ENCODE data around the gene ADGRA1.

Gene ADGRA1

DNA sequence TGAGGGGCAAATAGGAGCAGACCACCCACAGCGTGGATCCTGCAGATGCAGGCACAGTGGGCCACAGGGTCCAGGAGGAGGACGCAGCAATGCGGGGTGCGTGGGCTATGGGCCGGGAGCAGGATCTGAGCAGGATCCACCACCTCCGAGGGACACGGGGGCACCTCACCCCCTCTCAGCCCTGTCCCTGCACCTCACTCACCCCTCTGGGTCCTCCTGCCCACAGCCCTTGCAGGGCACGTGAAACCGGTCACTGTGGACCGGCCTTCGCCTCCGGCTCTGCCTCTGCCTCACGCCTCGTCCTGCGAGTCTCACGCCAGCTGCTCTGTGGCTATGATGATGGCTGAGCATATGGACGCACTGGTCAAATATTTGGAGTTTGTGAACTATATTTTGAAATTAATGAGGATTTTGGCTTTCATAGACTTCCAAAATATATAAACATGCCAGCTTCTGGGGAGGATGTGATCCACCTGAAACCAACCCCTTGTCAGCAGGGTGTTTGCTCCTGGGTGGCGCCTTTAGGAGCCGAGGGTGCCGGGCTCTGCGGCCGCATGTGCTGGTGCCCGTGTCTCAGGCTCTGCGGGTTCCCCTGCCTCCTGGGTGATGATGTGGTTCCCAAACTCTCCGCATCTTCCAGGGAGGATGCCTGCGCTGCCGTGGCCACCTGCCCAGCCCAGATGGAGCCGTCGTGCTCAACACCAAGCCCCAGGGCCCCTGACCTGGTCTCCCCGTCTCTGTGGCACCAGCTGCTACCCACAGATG is 11.3 kb upstream of the ADGRA1 start:
- Histone ChIP-seq H4K8ac (ENCODE audit: low read depth, low read length) (no peak overlapping the region), H2AFZ (ENCODE audit: insufficient read depth, low read length, poor library complexity) (no peak overlapping the region), H3K23ac (ENCODE audit: low read length) (no peak overlapping the region), H3K18ac (ENCODE audit: low read length) (no peak overlapping the region), H3K14ac (ENCODE audit: low read length) (no peak overlapping the region), H3K27ac (ENCODE audit: low read depth, low read length) (no peak overlapping the region), H2BK120ac (ENCODE audit: insufficient read depth, low read length, poor library complexity) (no peak overlapping the region), H3K79me1 (ENCODE audit: low read length) (no peaks in the 10 kb centered on the region), H4K91ac (ENCODE audit: low read depth, low read length) (no peak overlapping the region), H3K4me2 (ENCODE audit: low read length) (no peak overlapping the region), H2AK5ac (ENCODE audit: low read length) (no peak overlapping the region), H3K4me1 (ENCODE audit: control insufficient read depth in 1 of 2, insufficient read depth in 2 of 2, low read length in 2 of 2) (no peaks in the 10 kb centered on the region), H3K9ac (ENCODE audit: low read length) (no peak overlapping the region), H2BK12ac (ENCODE audit: low read length) (no peak overlapping the region), H3K4ac (ENCODE audit: low read depth, low read length) (no peak overlapping the region), H3K79me2 (ENCODE audit: control insufficient read depth, insufficient read depth, low read length, poor library complexity) (no peaks in the 10 kb centered on the region), H4K12ac (ENCODE audit: low read depth, low read length) (no peak overlapping the region), H3K36me3 (ENCODE audit: control insufficient read depth in 1 of 2, insufficient read depth in 2 of 2, low read length in 2 of 2) (no peaks in the 10 kb centered on the region), H2BK5ac (ENCODE audit: low read depth, low read length, poor library complexity) (no peak overlapping the region), H3K4me3 (ENCODE audit: low read depth, low read length) (no peak overlapping the region), H3K27me3 (ENCODE audit: insufficient read depth, low read length) (no peaks in the 10 kb centered on the region), H3K9me3 (ENCODE audit: insufficient read depth, low read depth, low read length) (peaks cover 2% of the 10 kb centered on the region)
- no peak for DNase-seq
- no CpG with 5 or more reads among the region's 30 CpGs for WGBS (ENCODE audit: extremely low coverage, insufficient coverage, insufficient read length)

DNA sequence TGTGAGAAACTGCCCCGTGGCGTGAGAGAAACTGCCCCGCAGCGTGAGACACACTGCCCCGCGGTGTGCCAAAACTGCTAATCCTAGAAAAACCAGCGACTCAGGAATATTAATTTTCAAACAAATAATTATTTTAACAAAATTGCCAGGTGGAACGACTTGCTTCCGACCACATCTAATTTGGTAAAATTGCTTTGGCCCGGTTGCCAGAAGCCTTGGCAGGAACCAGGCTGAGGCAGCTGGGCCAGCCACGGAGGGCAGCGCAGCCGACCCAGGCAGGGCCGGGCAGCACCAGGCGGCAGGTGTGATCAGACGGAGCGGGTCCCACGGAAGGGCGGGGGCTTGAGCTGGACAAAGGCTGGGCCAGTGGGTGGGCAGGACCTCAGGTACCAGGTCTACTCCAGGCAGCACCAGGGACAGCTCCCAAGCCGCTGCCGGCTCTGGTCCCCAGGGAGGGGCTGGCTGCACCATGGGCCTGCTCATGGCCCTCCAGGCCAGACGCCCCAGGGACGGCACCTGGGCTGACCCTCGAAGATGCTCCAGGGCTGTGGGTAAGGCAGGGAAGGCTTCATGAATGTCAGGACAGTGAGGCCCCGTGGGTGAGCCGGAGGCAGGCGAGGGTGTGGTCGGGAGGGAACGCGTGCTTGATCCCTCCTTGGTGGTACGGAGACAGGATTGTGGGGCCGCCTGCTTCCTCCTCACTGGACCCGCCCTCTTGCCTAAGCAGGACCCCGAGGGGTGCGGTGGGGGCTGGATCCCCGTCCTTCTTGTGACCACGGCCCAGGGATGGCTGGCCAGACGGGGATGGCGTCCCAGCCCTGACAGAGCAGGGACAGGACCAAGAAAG is 7.7 kb upstream of the ADGRA1 start:
- no peak overlapping the region for H2AK5ac ChIP-seq (ENCODE audit: low read length)
- no peak overlapping the region for H3K18ac ChIP-seq (ENCODE audit: low read length)

DNA sequence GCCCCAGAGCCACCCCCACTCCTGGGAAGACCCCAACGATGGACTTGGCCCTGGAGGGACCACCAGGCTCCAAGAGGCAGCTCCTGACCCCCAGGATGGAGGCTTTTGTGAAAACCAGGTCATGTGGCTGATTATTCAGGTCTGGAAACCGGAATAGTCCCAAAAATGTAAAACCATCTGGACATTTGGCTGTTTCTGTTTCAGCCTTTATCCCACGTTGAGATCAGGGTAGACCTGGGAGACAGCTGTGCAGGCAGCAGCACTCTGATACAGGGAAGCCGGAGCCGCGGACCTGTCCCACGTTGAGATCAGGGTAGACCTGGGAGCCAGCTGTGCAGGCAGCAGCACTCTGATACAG is 7.1 kb upstream of the ADGRA1 start:
- no CpG with 5 or more reads among the region's 7 CpGs for WGBS (ENCODE audit: extremely low coverage, insufficient coverage, insufficient read length)
- no peak overlapping the region for H4K91ac ChIP-seq (ENCODE audit: low read depth, low read length)

More for the DNA sequence above, 7.7 kb upstream of the ADGRA1 start:
- no peak overlapping the region for H4K91ac ChIP-seq (ENCODE audit: low read depth, low read length)
- H3K79me2 ChIP-seq (ENCODE audit: control insufficient read depth, insufficient read depth, low read length, poor library complexity) = no peaks in the 10 kb centered on the region
- no peak overlapping the region for H3K4me2 ChIP-seq (ENCODE audit: low read length)
- no peaks in the 10 kb centered on the region for H3K79me1 ChIP-seq (ENCODE audit: low read length)
- no peak overlapping the region for H2AFZ ChIP-seq (ENCODE audit: insufficient read depth, low read length, poor library complexity)
- no peak overlapping the region for H3K4me3 ChIP-seq (ENCODE audit: low read depth, low read length)
- no peak overlapping the region for H3K9ac ChIP-seq (ENCODE audit: low read length)
- no peak overlapping the region for H4K8ac ChIP-seq (ENCODE audit: low read depth, low read length)
- H3K4me1 ChIP-seq (ENCODE audit: control insufficient read depth in 1 of 2, insufficient read depth in 2 of 2, low read length in 2 of 2) = no peaks in the 10 kb centered on the region
- H3K4ac ChIP-seq (ENCODE audit: low read depth, low read length) = no peak overlapping the region
- DNase-seq = no peak
- no peak overlapping the region for H3K27ac ChIP-seq (ENCODE audit: low read depth, low read length)
- H2BK120ac ChIP-seq (ENCODE audit: insufficient read depth, low read length, poor library complexity) = no peak overlapping the region
- peaks cover 2% of the 10 kb centered on the region for H3K9me3 ChIP-seq (ENCODE audit: insufficient read depth, low read depth, low read length)
- no peak overlapping the region for H3K14ac ChIP-seq (ENCODE audit: low read length)
- H3K36me3 ChIP-seq (ENCODE audit: control insufficient read depth in 1 of 2, insufficient read depth in 2 of 2, low read length in 2 of 2) = no peaks in the 10 kb centered on the region
- H2BK12ac ChIP-seq (ENCODE audit: low read length) = no peak overlapping the region
- H2BK5ac ChIP-seq (ENCODE audit: low read depth, low read length, poor library complexity) = no peak overlapping the region
- WGBS (ENCODE audit: extremely low coverage, insufficient coverage, insufficient read length) = no CpG with 5 or more reads among the region's 39 CpGs
- H3K23ac ChIP-seq (ENCODE audit: low read length) = no peak overlapping the region
- no peaks in the 10 kb centered on the region for H3K27me3 ChIP-seq (ENCODE audit: insufficient read depth, low read length)
- H4K12ac ChIP-seq (ENCODE audit: low read depth, low read length) = no peak overlapping the region

DNA sequence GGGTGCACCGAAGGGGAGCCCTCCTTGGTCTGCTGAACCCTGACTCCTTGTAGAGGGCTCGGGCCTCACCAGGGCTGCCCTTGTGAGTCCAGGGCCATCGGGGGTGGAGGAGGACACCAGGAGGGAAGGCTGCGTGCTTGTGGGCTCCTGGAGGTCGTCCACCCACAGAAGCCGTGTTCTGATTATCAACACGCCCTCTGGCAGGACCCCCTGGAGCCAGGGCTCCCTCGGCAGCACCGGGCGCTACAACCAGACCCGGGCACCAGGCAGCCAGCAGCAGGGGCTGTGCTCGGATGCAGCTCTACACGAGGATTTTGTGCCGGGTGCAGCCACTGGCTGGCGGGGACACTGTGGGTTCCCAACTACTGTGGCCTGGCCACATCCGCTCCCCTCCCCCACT is 6.1 kb upstream of the ADGRA1 start:
- H3K23ac ChIP-seq (ENCODE audit: low read length) = no peak overlapping the region
- H2BK120ac ChIP-seq (ENCODE audit: insufficient read depth, low read length, poor library complexity) = no peak overlapping the region
- H4K8ac ChIP-seq (ENCODE audit: low read depth, low read length) = no peak overlapping the region
- no peak overlapping the region for H3K27ac ChIP-seq (ENCODE audit: low read depth, low read length)
- H3K4ac ChIP-seq (ENCODE audit: low read depth, low read length) = no peak overlapping the region
- no peaks in the 10 kb centered on the region for H3K36me3 ChIP-seq (ENCODE audit: control insufficient read depth in 1 of 2, insufficient read depth in 2 of 2, low read length in 2 of 2)
- no peak overlapping the region for H2BK5ac ChIP-seq (ENCODE audit: low read depth, low read length, poor library complexity)
- DNase-seq = no peak
- no peak overlapping the region for H3K14ac ChIP-seq (ENCODE audit: low read length)
- H3K4me2 ChIP-seq (ENCODE audit: low read length) = no peak overlapping the region
- no peak overlapping the region for H3K4me3 ChIP-seq (ENCODE audit: low read depth, low read length)
- H3K27me3 ChIP-seq (ENCODE audit: insufficient read depth, low read length) = peaks cover 6% of the 10 kb centered on the region
- H3K9ac ChIP-seq (ENCODE audit: low read length) = no peak overlapping the region
- peaks cover 3% of the 10 kb centered on the region for H3K9me3 ChIP-seq (ENCODE audit: insufficient read depth, low read depth, low read length)
- H4K91ac ChIP-seq (ENCODE audit: low read depth, low read length) = no peak overlapping the region
- no CpG with 5 or more reads among the region's 16 CpGs for WGBS (ENCODE audit: extremely low coverage, insufficient coverage, insufficient read length)
- H2AK5ac ChIP-seq (ENCODE audit: low read length) = no peak overlapping the region
- no peak overlapping the region for H2AFZ ChIP-seq (ENCODE audit: insufficient read depth, low read length, poor library complexity)
- no peaks in the 10 kb centered on the region for H3K4me1 ChIP-seq (ENCODE audit: control insufficient read depth in 1 of 2, insufficient read depth in 2 of 2, low read length in 2 of 2)
- no peak overlapping the region for H3K18ac ChIP-seq (ENCODE audit: low read length)
- no peak overlapping the region for H4K12ac ChIP-seq (ENCODE audit: low read depth, low read length)
- H2BK12ac ChIP-seq (ENCODE audit: low read length) = no peak overlapping the region
- H3K79me2 ChIP-seq (ENCODE audit: control insufficient read depth, insufficient read depth, low read length, poor library complexity) = no peaks in the 10 kb centered on the region
- no peaks in the 10 kb centered on the region for H3K79me1 ChIP-seq (ENCODE audit: low read length)

More for the DNA sequence above, 7.1 kb upstream of the ADGRA1 start:
- H3K23ac ChIP-seq (ENCODE audit: low read length) = no peak overlapping the region
- H3K4ac ChIP-seq (ENCODE audit: low read depth, low read length) = no peak overlapping the region
- H3K14ac ChIP-seq (ENCODE audit: low read length) = no peak overlapping the region
- no peak overlapping the region for H3K27ac ChIP-seq (ENCODE audit: low read depth, low read length)
- no peak overlapping the region for H2BK5ac ChIP-seq (ENCODE audit: low read depth, low read length, poor library complexity)
- H3K4me1 ChIP-seq (ENCODE audit: control insufficient read depth in 1 of 2, insufficient read depth in 2 of 2, low read length in 2 of 2) = no peaks in the 10 kb centered on the region
- no peak overlapping the region for H4K8ac ChIP-seq (ENCODE audit: low read depth, low read length)
- H3K79me1 ChIP-seq (ENCODE audit: low read length) = no peaks in the 10 kb centered on the region
- no peak overlapping the region for H4K12ac ChIP-seq (ENCODE audit: low read depth, low read length)
- H2AK5ac ChIP-seq (ENCODE audit: low read length) = no peak overlapping the region
- H3K4me3 ChIP-seq (ENCODE audit: low read depth, low read length) = no peak overlapping the region
- H3K9me3 ChIP-seq (ENCODE audit: insufficient read depth, low read depth, low read length) = peaks cover 2% of the 10 kb centered on the region
- no peak overlapping the region for H3K9ac ChIP-seq (ENCODE audit: low read length)
- H2BK120ac ChIP-seq (ENCODE audit: insufficient read depth, low read length, poor library complexity) = no peak overlapping the region
- H2BK12ac ChIP-seq (ENCODE audit: low read length) = no peak overlapping the region
- no peak overlapping the region for H3K18ac ChIP-seq (ENCODE audit: low read length)
- DNase-seq = no peak
- no peaks in the 10 kb centered on the region for H3K36me3 ChIP-seq (ENCODE audit: control insufficient read depth in 1 of 2, insufficient read depth in 2 of 2, low read length in 2 of 2)
- no peak overlapping the region for H3K4me2 ChIP-seq (ENCODE audit: low read length)
- no peak overlapping the region for H2AFZ ChIP-seq (ENCODE audit: insufficient read depth, low read length, poor library complexity)
- H3K27me3 ChIP-seq (ENCODE audit: insufficient read depth, low read length) = no peaks in the 10 kb centered on the region
- H3K79me2 ChIP-seq (ENCODE audit: control insufficient read depth, insufficient read depth, low read length, poor library complexity) = no peaks in the 10 kb centered on the region

Data from trophoblast cell (in vitro differentiated cells and primary cell).